H9 (cell line): ENCODE measurements around the gene DEPP1. TPM values are rescaled to one million over a fixed set of nuclear protein-coding genes. Genes with fewer than 3 reads are reported as not detected.

Experiments
- DNase-seq: peaks from one replicate; pipeline ENCODE4 v3.0.0-alpha.2; 2017
- H2AFZ ChIP-seq: one replicate; pipeline ENCODE4 v1.6.1; 2013; ENCODE audit warnings: mild to moderate bottlenecking, low read length, control low read depth, moderate library complexity
- H2AK5ac ChIP-seq: 2 replicates; pipeline ENCODE4 v1.6.1; 2013; ENCODE audit warnings: low read length, control low read depth, mixed read lengths; ENCODE audit not compliant: insufficient read length
- H2BK120ac ChIP-seq: one replicate; pipeline ENCODE4 v1.6.1; 2013; ENCODE audit warnings: low read depth, mild to moderate bottlenecking, low read length, control low read depth, inconsistent platforms; ENCODE audit not compliant: poor library complexity, severe bottlenecking
- H2BK12ac ChIP-seq: 2 replicates; pipeline ENCODE4 v1.6.1; 2013; ENCODE audit warnings: low read length, control low read depth, mixed read lengths, low read depth; ENCODE audit not compliant: insufficient read length
- H2BK15ac ChIP-seq: 2 replicates; pipeline ENCODE4 v1.6.1; 2013; ENCODE audit warnings: low read depth, low read length, control low read depth
- H2BK20ac ChIP-seq: one replicate; pipeline ENCODE4 v1.6.1; 2013; ENCODE audit warnings: low read depth, mild to moderate bottlenecking, low read length, control low read depth, inconsistent platforms; ENCODE audit not compliant: poor library complexity, severe bottlenecking
- H2BK5ac ChIP-seq: 2 replicates; pipeline ENCODE4 v1.6.1; 2013; ENCODE audit warnings: low read length, control low read depth, mixed read lengths; ENCODE audit not compliant: insufficient read length
- H3K14ac ChIP-seq: 2 replicates; pipeline ENCODE4 v1.6.1; 2013; ENCODE audit warnings: low read length, control low read depth; ENCODE audit not compliant: insufficient read depth
- H3K18ac ChIP-seq: 2 replicates; pipeline ENCODE4 v1.6.1; 2013; ENCODE audit warnings: low read depth, mild to moderate bottlenecking, mixed read lengths, low read length, control low read depth; ENCODE audit not compliant: insufficient read length
- H3K23ac ChIP-seq: 2 replicates; pipeline ENCODE4 v1.6.1; 2013; ENCODE audit warnings: low read length, control low read depth, mixed read lengths, low read depth; ENCODE audit not compliant: insufficient read length
- H3K23me2 ChIP-seq: 2 replicates; pipeline ENCODE4 v1.6.1; 2013; ENCODE audit warnings: low read depth, mild to moderate bottlenecking, mixed read lengths, low read length, control low read depth; ENCODE audit not compliant: insufficient read length, poor library complexity, severe bottlenecking
- H3K27ac ChIP-seq: 2 replicates; pipeline ENCODE4 v1.5.1; 2013; ENCODE audit warnings: low read length, control low read depth, mixed read lengths, low read depth; ENCODE audit not compliant: insufficient read length
- H3K27me3 ChIP-seq: 2 replicates; pipeline ENCODE4 v1.6.1; 2013; ENCODE audit warnings: low read length, control low read depth, inconsistent platforms; ENCODE audit not compliant: insufficient read depth
- H3K4ac ChIP-seq: 2 replicates; pipeline ENCODE4 v1.6.1; 2013; ENCODE audit warnings: low read depth, mild to moderate bottlenecking, control low read depth, inconsistent platforms, low read length, moderate library complexity
- H3K4me1 ChIP-seq: 2 replicates; pipeline ENCODE4 v1.6.1; 2013; ENCODE audit warnings: low read length, control low read depth, inconsistent platforms; ENCODE audit not compliant: insufficient read depth
- H3K4me2 ChIP-seq: 2 replicates; pipeline ENCODE4 v1.6.1; 2013; ENCODE audit warnings: low read length, control low read depth, mixed read lengths; ENCODE audit not compliant: insufficient read length, insufficient read depth
- H3K56ac ChIP-seq: 2 replicates; pipeline ENCODE4 v1.6.1; 2013; ENCODE audit warnings: low read depth, mild to moderate bottlenecking, mixed read lengths, low read length, control low read depth; ENCODE audit not compliant: insufficient read length
- H3K79me1 ChIP-seq: 2 replicates; pipeline ENCODE4 v1.6.1; 2013; ENCODE audit warnings: low read depth, mild to moderate bottlenecking, moderate library complexity, low read length, control low read depth, inconsistent platforms; ENCODE audit not compliant: insufficient read depth, poor library complexity, severe bottlenecking
- H3K79me2 ChIP-seq: 2 replicates; pipeline ENCODE4 v1.6.1; 2013; ENCODE audit warnings: low read length, control low read depth, inconsistent platforms; ENCODE audit not compliant: insufficient read depth
- H3K9ac ChIP-seq: 2 replicates; pipeline ENCODE4 v1.6.1; 2013; ENCODE audit warnings: low read length, control low read depth, mixed read lengths; ENCODE audit not compliant: insufficient read length; ENCODE audit errors: extremely low read depth
- H3K9me3 ChIP-seq: one replicate; pipeline ENCODE4 v1.6.1; 2013; ENCODE audit warnings: low read depth, low read length, inconsistent platforms; ENCODE audit not compliant: control insufficient read depth
- H3T11ph ChIP-seq: one replicate; pipeline ENCODE4 v1.6.1; 2013; ENCODE audit warnings: mild to moderate bottlenecking, low read length, control low read depth, inconsistent platforms
- H4K20me1 ChIP-seq: one replicate; pipeline ENCODE4 v1.6.1; 2013; ENCODE audit not compliant: control insufficient read depth, insufficient read length, insufficient read depth
- H4K5ac ChIP-seq: 2 replicates; pipeline ENCODE4 v1.6.1; 2013; ENCODE audit warnings: low read depth, mild to moderate bottlenecking, mixed read lengths, low read length, control low read depth; ENCODE audit not compliant: insufficient read length
- H4K8ac ChIP-seq: replicated peaks from 2 replicates; pipeline ENCODE4 v1.6.1; 2013; ENCODE audit warnings: low read length, control low read depth, mixed read lengths, low read depth; ENCODE audit not compliant: insufficient read length
- H4K91ac ChIP-seq: 2 replicates; pipeline ENCODE4 v1.6.1; 2013; ENCODE audit warnings: low read depth, mild to moderate bottlenecking, moderate library complexity, mixed read lengths, low read length, control low read depth; ENCODE audit not compliant: insufficient read length
- H3K27ac Mint-ChIP-seq, 3 experiments: 2 replicates in 2 of 3; 3 replicates in 1 of 3; pipeline ENCODE4 v1.8.0; 2020 to 2021; ENCODE audit warnings: mixed read lengths in 3 of 3, mild to moderate bottlenecking in 1 of 3, moderate library complexity in 1 of 3
- H3K27me3 Mint-ChIP-seq: 2 replicates; pipeline ENCODE4 v1.8.0; 2021; ENCODE audit warnings: low read depth, mild to moderate bottlenecking, moderate library complexity, mixed read lengths
- H3K36me3 Mint-ChIP-seq, 3 experiments: 2 replicates in 2 of 3; 3 replicates in 1 of 3; pipeline ENCODE4 v1.8.0; 2020 to 2021; ENCODE audit warnings: low read depth in 3 of 3, mixed read lengths in 3 of 3; ENCODE audit not compliant: insufficient read depth in 1 of 3
- H3K4me1 Mint-ChIP-seq, 2 experiments: 2 replicates each; pipeline ENCODE4 v1.8.0; 2020; ENCODE audit warnings: mixed read lengths in 2 of 2
- H3K4me3 Mint-ChIP-seq, 2 experiments: 2 replicates in 1 of 2; 3 replicates in 1 of 2; pipeline ENCODE4 v1.8.0; 2020 to 2021; ENCODE audit warnings: mild to moderate bottlenecking in 2 of 2, mixed read lengths in 2 of 2, moderate library complexity in 1 of 2
- H3K9me3 Mint-ChIP-seq, 2 experiments: 2 replicates in 1 of 2; 3 replicates in 1 of 2; pipeline ENCODE4 v1.8.0; 2020; ENCODE audit warnings: mild to moderate bottlenecking in 2 of 2, mixed read lengths in 2 of 2, moderate library complexity in 1 of 2
- CTCF ChIP-seq: fragments of 200-600 bp; sonication (generic); conservative IDR thresholded peaks from 3 replicates; pipeline ENCODE4 v1.8.0; 2021; ENCODE audit warnings: antibody characterized with exemption, mild to moderate bottlenecking
- WGBS: extraction: QIAGEN DNeasy Blood & Tissue Kit; methylation state at CpG from one replicate; pipeline ENCODE4 v1.1.7; 2013; ENCODE audit warnings: missing lambda C conversion rate, low lambda C conversion rate, mixed read lengths; ENCODE audit not compliant: insufficient read length; ENCODE audit errors: extremely low coverage; 5-methylcytosine and 5-hydroxymethylcytosine counted together
- total RNA-seq: library from RNA; stranded (reverse); gene quantifications from 2 replicates; pipeline ENCODE4 v1.2.1, GENCODE V29; 2021

DEPP1 gene
- total RNA-seq, 1 experiment from 2014 or later: 2.4 TPM

DNA sequence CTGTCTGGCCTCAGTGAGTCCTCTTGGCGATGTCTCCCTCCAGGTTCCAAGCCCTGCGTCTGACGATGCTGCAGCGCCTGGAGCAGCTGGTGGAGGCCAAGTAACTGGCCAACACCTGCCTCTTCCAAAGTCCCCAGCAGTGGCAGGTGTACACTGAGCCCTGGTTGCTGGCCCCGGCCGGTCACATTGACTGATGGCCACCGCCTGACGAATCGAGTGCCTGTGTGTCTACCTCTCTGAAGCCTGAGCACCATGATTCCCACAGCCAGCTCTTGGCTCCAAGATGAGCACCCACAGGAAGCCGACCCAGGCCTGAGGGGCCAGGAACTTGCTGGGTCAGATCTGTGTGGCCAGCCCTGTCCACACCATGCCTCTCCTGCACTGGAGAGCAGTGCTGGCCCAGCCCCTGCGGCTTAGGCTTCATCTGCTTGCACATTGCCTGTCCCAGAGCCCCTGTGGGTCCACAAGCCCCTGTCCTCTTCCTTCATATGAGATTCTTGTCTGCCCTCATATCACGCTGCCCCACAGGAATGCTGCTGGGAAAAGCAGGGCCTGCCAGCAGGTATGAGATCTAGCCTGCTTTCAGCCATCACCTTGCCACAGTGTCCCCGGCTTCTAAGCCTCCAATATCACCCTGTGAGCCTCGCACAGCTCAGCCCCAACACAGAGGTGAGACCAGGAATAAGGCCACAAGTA lies 14.8 kb upstream of the DEPP1 start:
- peaks cover 7% of the 10 kb centered on the region; the same call in 1 of the 2 replicates for H3K4me1 ChIP-seq
- H3K27me3 Mint-ChIP-seq: peaks cover 3% of the 10 kb centered on the region
- H3K9me3 Mint-ChIP-seq: no peaks in the 10 kb centered on the region; a peak in 2 of 5 replicates
- TF ChIP-seq CTCF: no peak
- peaks cover 5 to 22% (median 6%) of the 10 kb centered on the region in 3 experiments; a peak in 5 of 7 replicates for H3K36me3 Mint-ChIP-seq
- H3K9ac ChIP-seq: no peak overlapping the region
- H3T11ph ChIP-seq: no peak overlapping the region
- no peak overlapping the region for H2AK5ac ChIP-seq
- H2BK5ac ChIP-seq: no peak overlapping the region
- no peaks in the 10 kb centered on the region for H3K79me1 ChIP-seq
- no peaks in the 10 kb centered on the region for H3K27me3 ChIP-seq
- no peak for DNase-seq
- no CpG with 5 or more reads among the region's 14 CpGs for WGBS
- H3K27ac ChIP-seq: no peak overlapping the region
- no peak overlapping the region for H3K4me2 ChIP-seq
- H3K4ac ChIP-seq: no peak overlapping the region
- no peak overlapping the region for H3K14ac ChIP-seq
- H3K27ac Mint-ChIP-seq: peak overlapping the region in 1 of 3 experiments; percentile 44; a peak in 2 of 7 replicates
- no peak overlapping the region for H2BK12ac ChIP-seq
- H3K4me3 Mint-ChIP-seq: no peak overlapping the region; a peak in 1 of 5 replicates
- H2BK20ac ChIP-seq: no peak overlapping the region
- no peak overlapping the region for H2BK15ac ChIP-seq
- no peak overlapping the region for H3K56ac ChIP-seq
- no peaks in the 10 kb centered on the region for H3K23me2 ChIP-seq
- H4K91ac ChIP-seq: no peak overlapping the region
- H4K5ac ChIP-seq: no peak overlapping the region
- H2AFZ ChIP-seq: no peak overlapping the region
- no peak overlapping the region for H2BK120ac ChIP-seq
- peaks cover 58 to 66% of the 10 kb centered on the region in 2 experiments for H3K4me1 Mint-ChIP-seq
- no peaks in the 10 kb centered on the region for H3K79me2 ChIP-seq
- no peak overlapping the region for H4K8ac ChIP-seq
- no peak overlapping the region for H3K18ac ChIP-seq
- H3K23ac ChIP-seq: no peak overlapping the region
- no peaks in the 10 kb centered on the region for H4K20me1 ChIP-seq
- no peaks in the 10 kb centered on the region for H3K9me3 ChIP-seq
